ENCODE measurements around the gene UBN2. TPM values are rescaled to one million over a fixed set of nuclear protein-coding genes. Genes with fewer than 3 reads are reported as not detected.
A peak's percentile ranks its signal among the peaks of the same experiment; 100 is the strongest.

Gene UBN2
- total and polyA plus RNA-seq, 10 of the 15 experiments (the other 5 are each of a cell fraction or from before 2014, with no cell fraction given) = 0.27 to 8.5 (median 2.5) TPM

- TF ChIP-seq SUPT20H (IDR thresholded peaks at IDR 0.05; ENCODE audit: borderline replicate concordance, control insufficient read depth, low read depth, low read length) (no peak), ASH2L (IDR thresholded peaks at IDR 0.05; ENCODE audit: borderline replicate concordance, low read depth) (no peak), IRF5 (IDR thresholded peaks at IDR 0.05; ENCODE audit: borderline replicate concordance) (no peak), RELB (IDR thresholded peaks at IDR 0.05; ENCODE audit: low read depth) (0 out of 2 replicates have a peak, but pooled peaks have one; percentile 16), KLF5 (IDR thresholded peaks at IDR 0.05; ENCODE audit: partially characterized antibody) (no peak), ZZZ3 (IDR thresholded peaks at IDR 0.05; ENCODE audit: control insufficient read depth, insufficient read length, low read depth) (no peak), ZNF24 (IDR thresholded peaks at IDR 0.05) (no peak), IRF3 (IDR thresholded peaks at IDR 0.05) (no peak), ATF2 (IDR thresholded peaks at IDR 0.05; ENCODE audit: low read length) (no peak), PML (IDR thresholded peaks at IDR 0.05; ENCODE audit: low read length) (no peak; the same call in 1 of the 2 replicates), FOXK2 (IDR thresholded peaks at IDR 0.05) (no peak), ZBTB40 (IDR thresholded peaks at IDR 0.05; ENCODE audit: borderline replicate concordance) (no peak), CEBPZ (IDR thresholded peaks at IDR 0.05; ENCODE audit: low read depth, low read length) (no peak), NR2C2 (IDR thresholded peaks at IDR 0.05; ENCODE audit: borderline replicate concordance, control insufficient read depth, insufficient read length, low read depth) (no peak), POLR2AphosphoS5 (IDR thresholded peaks at IDR 0.05; ENCODE audit: low read length) (no peak), SIN3A (IDR thresholded peaks at IDR 0.05; ENCODE audit: low read depth, low read length) (peak; percentile 5; the same call in 1 of the 2 replicates), NRF1 (conservative IDR thresholded peaks at IDR 0.05; ENCODE audit: low read depth, low read length) (no peak)
These were observed 110.8 kb downstream of the UBN2 start (continued) for GRCh38 chr7:139341776-139342226.
